Left kidney (tissue), 8 donors: Measurements from ENCODE around the gene CEP68. TPM values are rescaled to one million over a fixed set of nuclear protein-coding genes. Genes with fewer than 3 reads are reported as not detected.
"Not testable (repeated sequence)": the region's sequence is repeated elsewhere in the genome, so short reads cannot be mapped to it uniquely, and the experiment has no call there.

Source experiments
- DNase-seq: peaks from one replicate; pipeline ENCODE4 v3.0.0-alpha.2; 2013
- long read RNA-seq, 8 donors: transcript quantifications; one replicate each; lab custom pipeline, GENCODE V29; 2026
- polyA plus RNA-seq: library from polyadenylated mRNA; unstranded; fragments of 120-200 nt; gene quantifications from one replicate; pipeline ENCODE4 v1.2.1, GENCODE V29; 2013; ENCODE audit not compliant: insufficient read length

The CEP68 gene
- 27.5 TPM for polyA plus RNA-seq
- long read RNA-seq, donor 1, partial matches to known transcripts: 7 of 7 reads
- long read RNA-seq, donor 1, other reads (novel, unspliced or antisense): 0 of 7 reads
- long read RNA-seq, donor 2, full-length matches to known transcripts: 1 of 1 reads
- long read RNA-seq, donor 2, partial matches to known transcripts: 0 of 1 reads
- long read RNA-seq, donor 2, other reads (novel, unspliced or antisense): 0 of 1 reads
- long read RNA-seq, donor 3, full-length matches to known transcripts: 1 of 1 reads
- long read RNA-seq, donor 3, partial matches to known transcripts: 0 of 1 reads
- long read RNA-seq, donor 3, other reads (novel, unspliced or antisense): 0 of 1 reads
- long read RNA-seq, donor 4: 0 reads
- long read RNA-seq, donor 5, full-length matches to known transcripts: 2 of 93 reads
- long read RNA-seq, donor 5, partial matches to known transcripts: 91 of 93 reads
- long read RNA-seq, donor 5, other reads (novel, unspliced or antisense): 0 of 93 reads
- long read RNA-seq, donor 6, full-length matches to known transcripts: 1 of 1 reads
- long read RNA-seq, donor 6, partial matches to known transcripts: 0 of 1 reads
- long read RNA-seq, donor 6, other reads (novel, unspliced or antisense): 0 of 1 reads
- long read RNA-seq, donor 7, full-length matches to known transcripts: 4 of 9 reads
- long read RNA-seq, donor 7, partial matches to known transcripts: 5 of 9 reads
- long read RNA-seq, donor 7, other reads (novel, unspliced or antisense): 0 of 9 reads
- long read RNA-seq, donor 8, full-length matches to known transcripts: 1 of 1 reads
- long read RNA-seq, donor 8, partial matches to known transcripts: 0 of 1 reads
- long read RNA-seq, donor 8, other reads (novel, unspliced or antisense): 0 of 1 reads

GRCh38 chr2:65056215-65057053 lies at the start of gene CEP68:
Gene CEP68, plus strand, starts transcription at chr2:65056416. Its CDS starts 13,029 bp downstream, at chr2:65069445.
- DNase-seq: peak; percentile 96

- DNase-seq: no peak
Observed at GRCh38 chr2:65013776-65014175, 42.4 kb upstream of the CEP68 start.

- DNase-seq: no peak
Observed at GRCh38 chr2:65015731-65016130, 40.5 kb upstream of the CEP68 start.

GRCh38 chr2:65016789-65017188 lies 39.4 kb upstream of the CEP68 start:
- DNase-seq: no peak

GRCh38 chr2:65017335-65017734 lies 38.9 kb upstream of the CEP68 start:
- DNase-seq: no peak

GRCh38 chr2:65018141-65018582 lies 38.1 kb upstream of the CEP68 start:
- DNase-seq: no peak

- DNase-seq: no peak
Observed at GRCh38 chr2:65019010-65019409, 37.2 kb upstream of the CEP68 start.

- no peak for DNase-seq
Observed at GRCh38 chr2:65019675-65020195, 36.5 kb upstream of the CEP68 start.

GRCh38 chr2:65020251-65020650 lies 36.0 kb upstream of the CEP68 start:
- DNase-seq: not testable (repeated sequence)

GRCh38 chr2:65020943-65021528 lies 35.2 kb upstream of the CEP68 start:
- DNase-seq: no peak

- DNase-seq: no peak
Observed at GRCh38 chr2:65021709-65022108, 34.5 kb upstream of the CEP68 start.

- no peak for DNase-seq
Observed at GRCh38 chr2:65022189-65022588, 34.0 kb upstream of the CEP68 start.

GRCh38 chr2:65023742-65024141 lies 32.5 kb upstream of the CEP68 start:
- DNase-seq: no peak

- DNase-seq: no peak
Observed at GRCh38 chr2:65024149-65024829, 31.9 kb upstream of the CEP68 start.

- no peak for DNase-seq
Observed at GRCh38 chr2:65025453-65026123, 30.6 kb upstream of the CEP68 start.

- DNase-seq: no peak
Observed at GRCh38 chr2:65026154-65026553, 30.1 kb upstream of the CEP68 start.

GRCh38 chr2:65026704-65027464 lies 29.3 kb upstream of the CEP68 start:
- no peak for DNase-seq

- DNase-seq: no peak
Observed at GRCh38 chr2:65027616-65028244, 28.5 kb upstream of the CEP68 start.
